ENCODE results near the gene OR4X2.

GRCh38 chr11:48216510-48216909 lies 28.4 kb upstream of the OR4X2 start, which contains the start of gene OR4B1:
- TF ChIP-seq CTCF (conservative IDR thresholded peaks at IDR 0.05; ENCODE audit: low read depth, low read length) (no peak), EZH2 (IDR thresholded peaks at IDR 0.05; ENCODE audit: low read length, unreplicated experiment) (no peak)
